Small intestine (tissue), 7 donors: ENCODE results near the gene TRRAP. TPM values are rescaled to one million over a fixed set of nuclear protein-coding genes. Genes with fewer than 3 reads are reported as not detected.

Experiments
- DNase-seq, 2 donors: peaks; one replicate each; pipeline versions ENCODE4 v3.0.0 to v3.0.0-alpha.2; 2013
- FAIRE-seq: peaks from 2 replicates; lab custom pipeline; 2012; peaks lifted over from hg19 to GRCh38; lab: Jason Lieb, UNC
- H3K27ac ChIP-seq, 3 donors: one replicate each; pipeline ENCODE4 v1.5.1; 2013; ENCODE audit warnings: low read length in 2 of 3, mild to moderate bottlenecking in 2 of 3, control low read depth in 1 of 3, inconsistent platforms in 1 of 3, low read depth in 1 of 3, moderate library complexity in 1 of 3
- H3K27me3 ChIP-seq, 3 donors: one replicate each; pipeline ENCODE4 v1.6.1; 2013; ENCODE audit warnings: low read length in 3 of 3, inconsistent platforms in 1 of 3; ENCODE audit not compliant: control insufficient read depth in 3 of 3, insufficient read depth in 3 of 3
- H3K36me3 ChIP-seq, 3 donors: one replicate each; pipeline ENCODE4 v1.6.1; 2013; ENCODE audit warnings: low read length in 3 of 3, inconsistent platforms in 1 of 3, low read depth in 1 of 3, mild to moderate bottlenecking in 1 of 3, moderate library complexity in 1 of 3; ENCODE audit not compliant: control insufficient read depth in 3 of 3, insufficient read depth in 2 of 3
- H3K4me1 ChIP-seq, 3 donors: one replicate each; pipeline ENCODE4 v1.6.1; 2013; ENCODE audit warnings: low read length in 2 of 3, inconsistent platforms in 1 of 3, low read depth in 1 of 3, mild to moderate bottlenecking in 1 of 3, moderate library complexity in 1 of 3; ENCODE audit not compliant: control insufficient read depth in 3 of 3, insufficient read depth in 2 of 3
- H3K4me3 ChIP-seq, 3 donors: one replicate each; pipeline ENCODE4 v1.5.1; 2013; ENCODE audit warnings: low read length in 3 of 3, control low read depth in 1 of 3, inconsistent platforms in 1 of 3, low read depth in 1 of 3, mild to moderate bottlenecking in 1 of 3, moderate library complexity in 1 of 3
- H3K9me3 ChIP-seq, 2 donors: one replicate each; pipeline ENCODE4 v1.6.1; 2013; ENCODE audit warnings: low read depth in 1 of 2, low read length in 1 of 2; ENCODE audit not compliant: control insufficient read depth in 2 of 2, insufficient read depth in 1 of 2
- WGBS, 3 donors: extraction: QIAGEN DNeasy Blood & Tissue Kit; methylation state at CpG; one replicate each; pipeline ENCODE4 v1.1.7; 2013; 5-methylcytosine and 5-hydroxymethylcytosine counted together
- polyA plus RNA-seq, 4 donors: library from polyadenylated mRNA; stranded (reverse) in 3 of 4; unstranded in 1 of 4; fragments of 200-250 nt in 3 of 4; fragments of 120-200 nt in 1 of 4; gene quantifications; one replicate each; pipeline versions ENCODE4 v1.2.1 to v1.2.3, GENCODE V29; 2013
- donor health status: healthy with polysubstance abuse.
- donor health status: control.
- donor health status: control.
- donor health status: Bipolar disorder and iron deficiency.
- donor health status: healthy.

The TRRAP gene
- polyA plus RNA-seq, 4 donors, result 5.4 to 26.0 (median 10.1) TPM

GRCh38 chr7:99005776-99006175 is 127.4 kb downstream of the TRRAP start:
- no peak overlapping the region for H3K27ac ChIP-seq
- H3K27me3 ChIP-seq, result no peaks in the 10 kb centered on the region
- no peaks in the 10 kb centered on the region for H3K4me1 ChIP-seq
- H3K36me3 ChIP-seq, result peaks cover 18 to 85% (median 30%) of the 10 kb centered on the region in 3 donors
- DNase-seq, result no peak
- H3K4me3 ChIP-seq, result no peak overlapping the region
- H3K9me3 ChIP-seq, result no peaks in the 10 kb centered on the region
- FAIRE-seq, result no peak
- WGBS, 3 donors, result 83 to 85% (median 84%) methylated on average over 15 of the region's 15 CpGs

- no peak overlapping the region for H3K4me3 ChIP-seq
- H3K36me3 ChIP-seq, result peaks cover 24 to 89% (median 31%) of the 10 kb centered on the region in 3 donors
- DNase-seq (no peak), FAIRE-seq (no peak)
- no peak overlapping the region for H3K27ac ChIP-seq
- no peaks in the 10 kb centered on the region for H3K4me1 ChIP-seq
- 95% methylated on average over 11 of the region's 11 CpGs for WGBS, 3 donors
- H3K9me3 ChIP-seq, result no peaks in the 10 kb centered on the region
- no peaks in the 10 kb centered on the region for H3K27me3 ChIP-seq
These were observed 128.6 kb downstream of the TRRAP start for GRCh38 chr7:99006739-99007424.

GRCh38 chr7:99008181-99008631 is 129.9 kb downstream of the TRRAP start:
- Histone ChIP-seq H3K27ac (no peak overlapping the region), H3K36me3 (peaks cover 29 to 88% (median 40%) of the 10 kb centered on the region in 3 donors), H3K4me1 (no peaks in the 10 kb centered on the region), H3K27me3 (no peaks in the 10 kb centered on the region), H3K4me3 (no peak overlapping the region), H3K9me3 (no peaks in the 10 kb centered on the region)
- DNase-seq (no peak), FAIRE-seq (no peak)
- WGBS, 3 donors, result 97 to 98% (median 97%) methylated on average over 23 of the region's 23 CpGs

- Histone ChIP-seq H3K9me3 (no peaks in the 10 kb centered on the region), H3K4me1 (no peaks in the 10 kb centered on the region), H3K4me3 (no peak overlapping the region), H3K27ac (no peak overlapping the region), H3K27me3 (no peaks in the 10 kb centered on the region), H3K36me3 (peaks cover 29 to 91% (median 41%) of the 10 kb centered on the region in 3 donors)
- WGBS, 3 donors, result 93 to 98% (median 97%) methylated on average over 11 of the region's 11 CpGs
- no peak for FAIRE-seq
- DNase-seq, result no peak
These were observed 130.7 kb downstream of the TRRAP start for GRCh38 chr7:99008921-99009530.

DNA sequence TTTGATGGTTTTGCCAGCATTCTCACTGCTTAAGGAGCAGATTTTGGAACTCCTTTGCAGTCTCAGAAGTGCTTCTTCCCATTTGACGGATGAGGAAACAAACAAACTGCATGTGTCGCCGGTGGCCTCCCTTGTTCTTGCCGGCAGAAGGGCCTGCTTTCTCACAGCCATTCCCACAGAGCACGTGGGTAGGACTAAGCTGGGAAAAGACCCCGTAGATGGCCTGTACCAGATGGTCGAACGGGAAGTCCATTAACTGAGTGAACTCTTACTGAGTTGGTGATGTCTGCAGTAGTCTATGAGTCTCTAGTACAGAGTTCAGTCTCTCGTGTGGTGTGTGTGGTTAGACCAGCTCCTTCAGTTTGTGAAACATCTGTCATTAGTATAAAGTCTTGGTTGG is 131.9 kb downstream of the TRRAP start:
- H3K27ac ChIP-seq, result no peak overlapping the region
- DNase-seq, result no peak
- FAIRE-seq, result no peak
- H3K4me1 ChIP-seq, result no peaks in the 10 kb centered on the region
- H3K4me3 ChIP-seq, result no peak overlapping the region
- no peaks in the 10 kb centered on the region for H3K9me3 ChIP-seq
- WGBS, 3 donors, result 82 to 89% (median 89%) methylated on average over 9 of the region's 9 CpGs
- H3K27me3 ChIP-seq, result no peaks in the 10 kb centered on the region
- H3K36me3 ChIP-seq, result peaks cover 29 to 93% (median 40%) of the 10 kb centered on the region in 3 donors

DNA sequence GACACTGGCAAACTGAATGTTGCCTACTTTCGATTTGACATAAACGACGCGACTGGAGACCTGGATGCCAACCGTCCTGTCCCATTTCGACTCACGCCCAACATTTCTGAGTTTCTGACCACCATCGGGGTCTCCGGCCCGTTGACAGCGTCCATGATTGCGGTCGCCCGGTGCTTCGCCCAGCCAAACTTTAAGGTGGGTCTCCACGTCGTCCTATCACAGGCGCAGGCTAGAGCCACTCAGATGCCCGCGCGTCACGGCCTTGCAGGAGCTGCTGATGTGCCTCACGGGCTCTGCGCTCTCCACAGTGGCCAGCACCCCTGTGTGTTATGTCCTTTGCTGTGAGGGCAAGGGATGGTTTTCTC is 133.0 kb downstream of the TRRAP start:
- DNase-seq (no peak), FAIRE-seq (no peak)
- Histone ChIP-seq H3K4me3 (no peak overlapping the region), H3K27me3 (no peaks in the 10 kb centered on the region), H3K4me1 (no peaks in the 10 kb centered on the region), H3K36me3 (peaks cover 29 to 88% (median 32%) of the 10 kb centered on the region in 3 donors), H3K27ac (no peak overlapping the region), H3K9me3 (no peaks in the 10 kb centered on the region)
- 98% methylated on average over 24 of the region's 24 CpGs for WGBS, 3 donors

- no peaks in the 10 kb centered on the region for H3K27me3 ChIP-seq
- no peak overlapping the region for H3K4me3 ChIP-seq
- H3K9me3 ChIP-seq, result no peaks in the 10 kb centered on the region
- no peak overlapping the region for H3K27ac ChIP-seq
- 94 to 97% (median 96%) methylated on average over 36 of the region's 36 CpGs for WGBS, 3 donors
- no peak for DNase-seq
- no peak for FAIRE-seq
- H3K4me1 ChIP-seq, result no peaks in the 10 kb centered on the region
- peaks cover 27 to 82% (median 29%) of the 10 kb centered on the region in 3 donors for H3K36me3 ChIP-seq
These were observed 133.5 kb downstream of the TRRAP start for GRCh38 chr7:99011706-99012404.

- 97 to 99% (median 98%) methylated on average over 13 of the region's 13 CpGs for WGBS, 3 donors
- FAIRE-seq (no peak), DNase-seq (no peak)
- Histone ChIP-seq H3K27ac (no peak overlapping the region), H3K4me3 (no peak overlapping the region), H3K9me3 (no peaks in the 10 kb centered on the region), H3K36me3 (peaks cover 25 to 76% (median 29%) of the 10 kb centered on the region in 3 donors), H3K27me3 (no peaks in the 10 kb centered on the region), H3K4me1 (no peaks in the 10 kb centered on the region)
These were observed 134.4 kb downstream of the TRRAP start for GRCh38 chr7:99012722-99013121.
